Measurements from ENCODE around the gene AKAP6. TPM values are rescaled to one million over a fixed set of nuclear protein-coding genes. Genes with fewer than 3 reads are reported as not detected.

Gene AKAP6
- polyA plus RNA-seq, 3 donors from 2014 or later, result not detected

DNA sequence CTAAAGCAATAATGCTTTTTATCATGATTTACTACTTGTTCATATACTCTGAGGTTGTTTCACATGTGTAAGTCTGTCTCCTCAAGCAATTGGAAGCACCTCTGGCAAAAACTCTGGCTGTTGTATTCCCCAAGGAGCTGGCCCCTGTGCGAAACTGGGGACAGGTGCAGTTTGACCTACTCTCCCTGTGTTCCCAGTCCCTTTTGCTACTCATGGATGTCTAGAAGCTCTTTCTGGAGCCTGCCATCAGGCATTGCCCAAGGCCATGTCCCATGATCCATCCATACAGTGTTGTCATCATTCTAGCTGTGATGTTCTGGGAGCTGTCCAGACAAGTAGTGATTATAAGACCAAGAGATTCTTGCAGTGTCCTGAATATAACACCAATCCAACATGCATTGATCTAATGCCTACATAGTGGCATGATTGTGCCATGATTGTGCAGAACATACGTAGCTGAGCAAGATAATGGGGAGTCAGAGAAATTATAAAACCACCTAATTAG lies 14.9 kb downstream of the AKAP6 start:
- Mint-ChIP-seq H3K4me3 (no peak overlapping the region), H3K4me1 (no peaks in the 10 kb centered on the region), H3K27ac (no peak overlapping the region), H3K36me3 (peaks cover 0 to 3% (median 0%) of the 10 kb centered on the region in 3 donors), H3K9me3 (peaks cover 0 to 5% (median under 1%) of the 10 kb centered on the region in 6 donors), H3K27me3 (ENCODE audit: low read depth in 3 of 3) (peaks cover 1 to 8% (median 4%) of the 10 kb centered on the region in 3 donors)
- DNase-seq, result no peak

DNA sequence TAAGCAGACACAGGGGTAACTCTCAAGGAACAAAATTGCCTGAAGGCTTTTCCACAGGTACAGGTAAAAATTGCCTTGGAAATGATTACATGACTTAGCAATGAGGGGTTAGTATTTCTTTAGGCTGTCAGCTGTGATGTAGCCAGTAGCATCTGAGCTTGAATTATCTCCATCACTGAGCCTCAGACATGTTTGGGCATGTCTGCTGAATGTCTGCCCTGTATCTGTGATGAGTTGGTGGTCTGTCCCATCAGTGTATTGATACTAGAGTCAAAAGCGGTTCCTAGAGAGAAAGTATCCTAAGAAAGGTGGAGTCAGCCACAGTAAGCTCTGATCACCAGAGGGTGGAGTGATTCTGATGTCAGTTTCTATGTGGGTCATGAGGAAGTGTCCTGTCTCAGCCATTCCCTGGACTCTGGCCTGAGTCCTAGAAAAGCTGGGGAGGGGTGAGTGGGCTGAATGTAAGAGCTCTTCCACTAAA lies 16.3 kb downstream of the AKAP6 start:
- peaks cover 0 to 3% (median 0%) of the 10 kb centered on the region in 3 donors for H3K36me3 Mint-ChIP-seq
- no peaks in the 10 kb centered on the region for H3K4me1 Mint-ChIP-seq
- no peak overlapping the region for H3K27ac Mint-ChIP-seq
- H3K27me3 Mint-ChIP-seq (ENCODE audit: low read depth in 3 of 3), result peaks cover 1 to 7% (median 4%) of the 10 kb centered on the region in 3 donors
- peaks cover 0 to 5% (median under 1%) of the 10 kb centered on the region in 6 donors for H3K9me3 Mint-ChIP-seq
- no peak overlapping the region for H3K4me3 Mint-ChIP-seq
- DNase-seq, result no peak

DNA sequence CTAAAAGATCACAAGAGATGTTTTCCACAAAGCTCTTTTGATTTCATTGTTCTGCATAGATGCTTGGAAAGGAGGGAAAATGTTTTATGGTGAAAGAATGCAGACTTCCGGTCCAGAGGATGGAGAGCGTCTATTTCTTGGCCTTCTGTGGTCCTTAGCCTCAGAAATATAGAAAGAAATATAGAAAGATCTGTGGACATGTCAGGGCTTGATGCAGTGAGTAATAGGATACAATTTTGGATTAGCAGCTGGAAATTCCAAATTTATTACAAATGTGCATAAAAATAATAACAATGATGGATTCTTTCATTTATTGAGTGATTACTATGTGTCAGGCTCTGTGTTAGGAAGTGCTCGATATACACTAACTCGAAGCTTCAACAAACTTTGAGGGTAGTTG lies 20.2 kb downstream of the AKAP6 start:
- H3K27me3 Mint-ChIP-seq (ENCODE audit: low read depth in 3 of 3), result peaks cover 0 to 2% (median 2%) of the 10 kb centered on the region in 3 donors
- peaks cover 0 to 3% (median 0%) of the 10 kb centered on the region in 3 donors for H3K36me3 Mint-ChIP-seq
- H3K4me3 Mint-ChIP-seq, result no peak overlapping the region
- no peak overlapping the region for H3K27ac Mint-ChIP-seq
- H3K9me3 Mint-ChIP-seq, result peaks cover 0 to 2% (median 0%) of the 10 kb centered on the region in 6 donors
- H3K4me1 Mint-ChIP-seq, result no peaks in the 10 kb centered on the region
- no peak for DNase-seq

DNA sequence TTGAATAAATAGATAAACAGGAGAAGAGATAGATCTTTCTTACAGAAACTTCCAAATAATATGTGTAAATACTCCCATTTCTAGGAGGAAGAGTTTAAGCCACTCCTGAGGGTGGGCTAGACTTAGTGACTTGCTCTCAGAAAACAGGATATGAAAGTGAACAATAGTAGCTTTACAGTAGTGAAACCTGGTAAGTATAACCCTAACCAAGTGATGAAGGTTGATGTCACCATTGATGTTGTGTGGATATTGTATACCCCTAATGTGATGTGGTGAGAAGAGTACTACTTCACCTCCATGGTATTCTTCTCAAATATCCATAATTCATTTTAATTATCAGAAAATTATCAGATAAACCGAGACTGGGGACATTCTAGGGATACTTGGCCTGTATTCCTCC lies 20.9 kb downstream of the AKAP6 start:
- peaks cover 0 to 4% (median under 1%) of the 10 kb centered on the region in 6 donors for H3K9me3 Mint-ChIP-seq
- H3K36me3 Mint-ChIP-seq, result peaks cover 0 to 3% (median 0%) of the 10 kb centered on the region in 3 donors
- H3K4me1 Mint-ChIP-seq, result no peaks in the 10 kb centered on the region
- no peak overlapping the region for H3K4me3 Mint-ChIP-seq
- DNase-seq, result no peak
- no peak overlapping the region for H3K27ac Mint-ChIP-seq
- H3K27me3 Mint-ChIP-seq (ENCODE audit: low read depth in 3 of 3), result peaks cover 0 to 2% (median 2%) of the 10 kb centered on the region in 3 donors

DNA sequence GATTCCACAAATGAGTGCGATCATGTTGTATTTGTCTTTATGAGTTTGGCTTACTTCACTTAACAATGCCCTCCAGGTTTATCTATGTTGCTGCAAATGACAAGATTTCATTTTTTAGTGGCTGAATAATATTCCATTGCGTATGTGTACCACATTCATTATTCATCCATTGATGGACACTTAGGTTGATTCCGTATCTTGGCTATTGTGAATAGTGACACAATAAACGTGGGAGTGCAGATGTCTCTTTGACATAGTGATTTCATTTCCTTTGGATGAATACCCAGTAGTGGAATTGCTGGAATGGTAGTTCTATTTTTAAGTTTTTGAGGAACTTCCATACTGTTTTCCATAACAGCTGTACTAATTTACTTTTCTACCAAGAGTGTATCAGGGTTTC lies 23.5 kb downstream of the AKAP6 start:
- H3K27ac Mint-ChIP-seq, result no peak overlapping the region
- peaks cover 0 to 6% (median under 1%) of the 10 kb centered on the region in 6 donors for H3K9me3 Mint-ChIP-seq
- H3K36me3 Mint-ChIP-seq, result peaks cover 0 to 3% (median 0%) of the 10 kb centered on the region in 3 donors
- no peaks in the 10 kb centered on the region for H3K4me1 Mint-ChIP-seq
- H3K27me3 Mint-ChIP-seq (ENCODE audit: low read depth in 3 of 3), result peaks cover 0 to 2% (median 2%) of the 10 kb centered on the region in 3 donors
- DNase-seq, result no peak
- no peak overlapping the region for H3K4me3 Mint-ChIP-seq

DNA sequence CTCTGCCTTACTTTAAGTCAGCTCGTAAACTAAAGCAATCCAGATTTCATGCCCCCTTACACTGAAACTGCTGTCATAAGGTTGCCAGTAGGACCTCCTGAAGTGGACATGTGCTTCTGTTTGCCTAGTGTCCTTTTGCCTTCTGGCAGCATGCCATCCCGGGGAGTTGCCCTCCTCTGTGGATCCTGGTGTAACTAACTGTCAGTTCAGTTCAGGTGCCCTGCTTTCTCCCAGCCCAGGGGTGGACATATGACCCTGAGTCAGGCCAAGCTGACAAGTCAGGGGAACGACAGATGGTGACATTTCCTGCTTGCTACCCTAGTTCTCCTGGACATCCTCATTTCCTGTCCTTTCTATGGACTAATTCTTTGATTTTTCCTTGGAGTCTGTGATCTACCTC lies 25.6 kb downstream of the AKAP6 start:
- no peak for DNase-seq
- Mint-ChIP-seq H3K4me3 (no peak overlapping the region), H3K27me3 (ENCODE audit: low read depth in 3 of 3) (no peaks in the 10 kb centered on the region), H3K36me3 (no peaks in the 10 kb centered on the region), H3K27ac (no peak overlapping the region), H3K9me3 (peaks cover 0 to 4% (median under 1%) of the 10 kb centered on the region in 6 donors), H3K4me1 (no peaks in the 10 kb centered on the region)

DNA sequence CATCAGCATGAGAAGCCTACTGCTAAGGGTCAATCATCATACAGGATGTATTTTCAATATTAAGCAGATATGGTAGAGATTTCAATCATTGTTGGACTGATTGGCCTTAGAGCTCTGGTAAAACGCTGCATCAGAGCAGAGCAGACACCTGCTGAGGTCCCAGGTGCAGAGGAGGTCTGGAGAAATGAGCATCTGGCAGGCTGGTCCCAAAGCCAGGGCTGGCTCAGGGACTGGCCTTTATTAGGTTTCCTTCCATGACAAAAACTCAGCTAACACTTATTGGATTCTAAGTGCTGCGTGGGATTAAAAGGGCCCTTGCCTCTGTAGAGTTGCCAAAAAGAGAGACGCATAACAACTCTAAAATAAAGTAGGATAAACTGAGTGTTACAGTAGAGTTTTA lies 29.7 kb downstream of the AKAP6 start:
- Mint-ChIP-seq H3K27ac (no peak overlapping the region), H3K36me3 (no peaks in the 10 kb centered on the region), H3K9me3 (peaks cover 0 to 8% (median 2%) of the 10 kb centered on the region in 6 donors), H3K4me1 (no peaks in the 10 kb centered on the region), H3K27me3 (ENCODE audit: low read depth in 3 of 3) (peaks cover 0 to 3% (median 2%) of the 10 kb centered on the region in 3 donors), H3K4me3 (no peak overlapping the region)
- DNase-seq, result no peak

DNA sequence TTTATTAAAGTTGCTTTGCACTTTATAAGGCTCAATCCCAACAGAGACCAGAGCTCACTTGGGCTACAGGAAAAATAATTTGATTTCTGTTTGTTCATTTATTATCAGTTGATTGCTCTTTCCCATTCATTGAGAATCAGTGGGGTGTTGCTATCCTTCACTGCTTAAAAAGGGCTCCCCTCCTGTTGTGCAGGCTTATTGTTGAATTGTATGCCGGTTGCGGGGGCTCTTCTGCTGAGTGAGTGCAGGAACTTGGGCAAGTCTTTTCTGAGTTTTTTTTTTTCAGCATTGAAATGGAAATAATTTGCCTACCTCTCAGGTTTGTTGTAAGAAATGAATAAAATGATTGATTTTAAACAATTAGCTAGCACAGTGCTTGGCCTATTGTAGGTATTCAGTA lies 32.6 kb downstream of the AKAP6 start:
- Mint-ChIP-seq H3K9me3 (peaks cover 0 to 6% (median under 1%) of the 10 kb centered on the region in 6 donors), H3K27ac (no peak overlapping the region), H3K27me3 (ENCODE audit: low read depth in 3 of 3) (peaks cover 0 to 3% (median 2%) of the 10 kb centered on the region in 3 donors), H3K4me3 (no peak overlapping the region), H3K36me3 (no peaks in the 10 kb centered on the region), H3K4me1 (no peaks in the 10 kb centered on the region)
- no peak for DNase-seq

DNA sequence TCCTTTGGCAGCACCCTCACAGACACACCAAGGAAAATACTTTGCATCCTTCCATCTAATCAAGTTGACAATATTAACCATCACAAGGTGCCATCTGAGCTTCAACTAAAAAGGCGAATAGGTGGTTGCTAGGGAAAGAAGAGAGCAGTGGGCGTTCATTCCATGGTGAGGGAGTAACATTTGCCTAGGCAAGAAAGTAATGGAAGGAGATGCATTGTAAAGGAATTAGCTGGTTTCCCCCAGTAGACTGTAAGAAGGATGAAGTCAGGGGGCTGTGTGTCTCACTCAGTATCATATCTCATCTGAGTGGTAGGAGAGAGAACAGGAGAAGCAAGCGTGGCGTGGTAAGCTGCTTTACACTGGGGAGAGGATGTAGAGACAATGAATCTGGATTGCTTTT lies 34.7 kb downstream of the AKAP6 start:
- Mint-ChIP-seq H3K4me3 (no peak overlapping the region), H3K27me3 (ENCODE audit: low read depth in 3 of 3) (peaks cover 0 to 4% (median 3%) of the 10 kb centered on the region in 3 donors), H3K9me3 (peaks cover 0 to 6% (median under 1%) of the 10 kb centered on the region in 6 donors), H3K4me1 (no peaks in the 10 kb centered on the region), H3K36me3 (no peaks in the 10 kb centered on the region), H3K27ac (no peak overlapping the region)
- DNase-seq, result no peak

DNA sequence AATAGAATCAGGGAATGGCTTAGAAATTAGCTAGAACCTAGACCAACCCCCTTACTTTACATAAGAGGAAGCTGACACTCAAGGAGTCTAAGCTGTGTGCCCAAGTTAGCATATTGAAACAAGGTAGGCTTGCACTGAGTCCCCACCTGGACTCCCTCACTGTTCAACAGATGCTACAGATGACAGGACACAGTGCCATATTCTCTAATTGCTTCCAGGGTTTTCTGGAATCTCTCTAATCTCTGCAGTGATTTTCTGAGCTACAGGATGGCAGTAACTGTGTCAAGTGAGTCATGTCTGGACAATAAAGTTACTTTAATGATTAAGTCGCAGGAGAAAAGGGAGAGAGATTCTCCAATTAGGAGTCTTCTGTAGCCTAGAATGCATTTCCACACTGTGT lies 35.8 kb downstream of the AKAP6 start:
- Mint-ChIP-seq H3K27ac (no peak overlapping the region), H3K9me3 (peaks cover 0 to 6% (median under 1%) of the 10 kb centered on the region in 6 donors), H3K27me3 (ENCODE audit: low read depth in 3 of 3) (peaks cover 0 to 4% (median 3%) of the 10 kb centered on the region in 3 donors), H3K4me1 (no peaks in the 10 kb centered on the region), H3K36me3 (no peaks in the 10 kb centered on the region), H3K4me3 (no peak overlapping the region)
- DNase-seq, result no peak

DNA sequence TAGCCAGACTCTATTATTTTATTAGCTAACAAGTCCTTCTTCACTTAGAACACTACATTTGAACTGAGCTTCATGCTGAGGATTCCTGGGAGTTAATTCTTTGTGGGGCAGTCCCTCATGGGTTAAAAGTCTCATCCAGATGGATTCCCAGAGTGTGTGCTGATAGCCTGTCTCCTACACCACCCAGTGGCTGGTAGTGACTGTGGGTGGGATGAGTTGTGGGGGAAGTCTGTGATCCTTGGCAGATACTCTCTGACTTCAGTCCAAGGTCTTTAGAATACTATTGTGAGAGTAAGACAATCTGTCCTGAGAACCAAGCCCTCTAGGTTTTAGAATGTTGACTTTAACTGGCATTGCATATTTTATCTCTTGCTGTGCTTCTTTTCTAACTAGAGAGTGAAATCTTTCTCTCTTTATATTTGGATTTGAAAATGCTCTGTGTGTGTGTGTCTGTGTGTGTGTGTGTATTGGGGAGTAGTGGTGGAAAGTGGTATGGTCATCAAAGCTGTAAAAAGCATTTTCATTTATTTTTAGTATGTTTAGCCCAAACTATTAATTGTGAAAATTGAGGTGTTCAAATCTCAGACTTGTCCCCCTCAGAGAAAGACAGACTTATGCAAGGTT lies 37.3 kb downstream of the AKAP6 start:
- no peak overlapping the region for H3K4me3 Mint-ChIP-seq
- H3K9me3 Mint-ChIP-seq, result peaks cover 0 to 6% (median 0%) of the 10 kb centered on the region in 6 donors
- no peak for DNase-seq
- no peaks in the 10 kb centered on the region for H3K36me3 Mint-ChIP-seq
- H3K27ac Mint-ChIP-seq, result no peak overlapping the region
- no peaks in the 10 kb centered on the region for H3K4me1 Mint-ChIP-seq
- peaks cover 2 to 3% (median 2%) of the 10 kb centered on the region in 3 donors for H3K27me3 Mint-ChIP-seq (ENCODE audit: low read depth in 3 of 3)

DNA sequence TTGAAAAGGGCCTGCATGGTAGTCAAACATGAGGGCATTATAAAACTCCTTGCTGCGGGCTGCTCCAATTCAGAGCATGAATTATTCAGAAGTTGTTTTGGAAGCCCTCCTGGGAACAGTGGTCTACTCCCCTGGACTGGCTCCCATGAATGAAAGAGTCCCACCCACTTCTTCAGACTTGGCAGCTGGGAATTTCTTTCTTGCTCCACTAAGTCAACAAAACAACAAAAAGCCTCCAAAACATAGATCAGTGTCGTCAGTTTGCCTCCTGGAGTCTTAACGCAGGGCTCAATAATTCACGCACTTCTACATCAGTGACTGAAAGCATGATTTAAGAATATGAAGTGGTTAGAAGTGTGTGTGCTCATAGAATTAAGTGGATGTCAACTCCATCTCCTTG lies 37.9 kb downstream of the AKAP6 start:
- no peak for DNase-seq
- peaks cover 2 to 3% (median 2%) of the 10 kb centered on the region in 3 donors for H3K27me3 Mint-ChIP-seq (ENCODE audit: low read depth in 3 of 3)
- H3K27ac Mint-ChIP-seq, result no peak overlapping the region
- no peak overlapping the region for H3K4me3 Mint-ChIP-seq
- peaks cover 0 to 6% (median 0%) of the 10 kb centered on the region in 6 donors for H3K9me3 Mint-ChIP-seq
- no peaks in the 10 kb centered on the region for H3K4me1 Mint-ChIP-seq
- no peaks in the 10 kb centered on the region for H3K36me3 Mint-ChIP-seq

DNA sequence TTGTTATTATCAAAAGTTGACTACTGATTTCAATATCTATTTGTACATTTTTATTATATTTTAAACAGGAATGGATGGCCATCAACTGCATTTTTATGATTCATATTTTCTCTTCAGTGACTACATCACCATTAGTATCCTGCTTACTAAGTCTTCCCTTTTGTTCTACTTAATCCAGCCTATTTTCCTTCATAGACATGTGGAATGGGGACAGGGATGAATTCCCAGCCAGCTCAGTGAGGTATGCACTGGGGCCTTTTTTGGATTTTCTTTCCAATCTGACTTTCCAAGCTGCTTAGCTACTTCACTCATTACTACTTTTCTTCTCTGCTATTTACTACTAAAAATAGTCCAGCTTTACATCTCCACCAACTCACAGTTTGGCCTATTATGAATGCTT lies 38.4 kb downstream of the AKAP6 start:
- Mint-ChIP-seq H3K36me3 (no peaks in the 10 kb centered on the region), H3K4me1 (no peaks in the 10 kb centered on the region), H3K9me3 (peaks cover 0 to 6% (median 0%) of the 10 kb centered on the region in 6 donors), H3K27ac (no peak overlapping the region), H3K27me3 (ENCODE audit: low read depth in 3 of 3) (peaks cover 2 to 3% (median 2%) of the 10 kb centered on the region in 3 donors), H3K4me3 (no peak overlapping the region)
- DNase-seq, result no peak

DNA sequence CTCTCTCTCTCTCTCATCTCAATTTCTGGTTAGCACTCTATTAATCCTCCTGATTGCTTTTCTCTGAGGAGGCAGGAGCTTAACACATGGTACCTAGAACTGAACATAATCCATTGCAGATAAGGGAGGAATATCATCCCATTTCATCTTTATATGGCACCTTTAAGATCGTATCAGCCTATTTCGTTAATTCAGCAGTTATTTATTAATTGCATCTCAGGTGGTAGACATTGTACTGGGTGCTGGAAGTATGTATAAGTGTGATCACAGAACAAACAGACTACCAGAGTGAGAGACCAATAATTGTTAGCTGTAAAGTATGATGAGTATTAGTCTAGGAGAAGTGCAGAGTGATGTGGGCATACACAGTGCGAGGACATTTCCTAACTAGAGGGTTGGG lies 39.0 kb downstream of the AKAP6 start:
- Mint-ChIP-seq H3K4me3 (no peak overlapping the region), H3K27ac (no peak overlapping the region), H3K9me3 (peaks cover 0 to 2% (median 0%) of the 10 kb centered on the region in 6 donors), H3K36me3 (no peaks in the 10 kb centered on the region), H3K4me1 (no peaks in the 10 kb centered on the region), H3K27me3 (ENCODE audit: low read depth in 3 of 3) (peaks cover 2 to 3% (median 2%) of the 10 kb centered on the region in 3 donors)
- DNase-seq, result no peak

Measured in immature natural killer cell (primary cell).